ENCODE measurements around the gene IGSF21.

DNA sequence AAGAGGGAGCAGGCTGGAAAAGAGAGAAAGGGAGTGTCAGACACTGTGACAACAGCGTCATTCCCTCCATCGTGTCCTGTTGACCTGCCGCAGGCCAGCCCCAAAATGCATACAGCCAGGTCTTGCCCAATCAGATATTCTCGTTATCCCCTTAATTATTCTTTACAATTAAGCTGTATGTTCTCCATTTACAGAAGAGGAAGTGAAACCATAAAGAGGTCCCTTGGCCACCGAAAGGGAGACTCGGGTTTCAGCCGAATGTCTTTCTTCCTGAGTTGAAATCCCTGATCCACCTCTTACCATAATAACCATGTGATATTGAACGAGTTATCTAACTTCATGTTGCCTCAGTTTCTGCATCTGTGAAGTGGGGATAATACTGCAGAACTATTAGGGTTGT, 70.5 kb downstream of the IGSF21 start:
- TF ChIP-seq, protein P1, sequence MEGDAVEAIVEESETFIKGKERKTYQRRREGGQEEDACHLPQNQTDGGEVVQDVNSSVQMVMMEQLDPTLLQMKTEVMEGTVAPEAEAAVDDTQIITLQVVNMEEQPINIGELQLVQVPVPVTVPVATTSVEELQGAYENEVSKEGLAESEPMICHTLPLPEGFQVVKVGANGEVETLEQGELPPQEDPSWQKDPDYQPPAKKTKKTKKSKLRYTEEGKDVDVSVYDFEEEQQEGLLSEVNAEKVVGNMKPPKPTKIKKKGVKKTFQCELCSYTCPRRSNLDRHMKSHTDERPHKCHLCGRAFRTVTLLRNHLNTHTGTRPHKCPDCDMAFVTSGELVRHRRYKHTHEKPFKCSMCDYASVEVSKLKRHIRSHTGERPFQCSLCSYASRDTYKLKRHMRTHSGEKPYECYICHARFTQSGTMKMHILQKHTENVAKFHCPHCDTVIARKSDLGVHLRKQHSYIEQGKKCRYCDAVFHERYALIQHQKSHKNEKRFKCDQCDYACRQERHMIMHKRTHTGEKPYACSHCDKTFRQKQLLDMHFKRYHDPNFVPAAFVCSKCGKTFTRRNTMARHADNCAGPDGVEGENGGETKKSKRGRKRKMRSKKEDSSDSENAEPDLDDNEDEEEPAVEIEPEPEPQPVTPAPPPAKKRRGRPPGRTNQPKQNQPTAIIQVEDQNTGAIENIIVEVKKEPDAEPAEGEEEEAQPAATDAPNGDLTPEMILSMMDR (IDR thresholded peaks at IDR 0.05): no peak
- no peak for TF ChIP-seq POLR2A (IDR thresholded peaks at IDR 0.05)
